ENCODE results near the gene XPC.

DNA sequence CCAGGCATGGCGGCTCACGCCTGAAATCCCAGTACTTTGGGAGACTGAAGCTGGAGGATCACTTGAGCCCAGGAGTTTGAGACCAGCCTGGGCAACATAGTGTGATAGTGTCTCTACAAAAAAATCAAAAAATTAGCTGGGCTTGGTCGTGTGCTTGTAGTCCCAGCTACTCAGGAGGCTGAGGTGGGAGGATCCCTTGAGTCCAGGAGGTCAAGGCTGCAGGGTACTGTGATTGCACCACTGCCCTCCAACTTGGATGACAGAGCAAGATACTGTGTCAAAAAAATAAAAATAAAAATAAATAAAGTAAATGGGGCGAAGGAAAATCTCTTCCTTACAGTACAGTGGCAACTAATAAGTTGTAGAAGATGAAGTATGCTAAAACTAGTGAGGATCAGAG is 29.8 kb upstream of the XPC start:
- TF ChIP-seq, protein P1, sequence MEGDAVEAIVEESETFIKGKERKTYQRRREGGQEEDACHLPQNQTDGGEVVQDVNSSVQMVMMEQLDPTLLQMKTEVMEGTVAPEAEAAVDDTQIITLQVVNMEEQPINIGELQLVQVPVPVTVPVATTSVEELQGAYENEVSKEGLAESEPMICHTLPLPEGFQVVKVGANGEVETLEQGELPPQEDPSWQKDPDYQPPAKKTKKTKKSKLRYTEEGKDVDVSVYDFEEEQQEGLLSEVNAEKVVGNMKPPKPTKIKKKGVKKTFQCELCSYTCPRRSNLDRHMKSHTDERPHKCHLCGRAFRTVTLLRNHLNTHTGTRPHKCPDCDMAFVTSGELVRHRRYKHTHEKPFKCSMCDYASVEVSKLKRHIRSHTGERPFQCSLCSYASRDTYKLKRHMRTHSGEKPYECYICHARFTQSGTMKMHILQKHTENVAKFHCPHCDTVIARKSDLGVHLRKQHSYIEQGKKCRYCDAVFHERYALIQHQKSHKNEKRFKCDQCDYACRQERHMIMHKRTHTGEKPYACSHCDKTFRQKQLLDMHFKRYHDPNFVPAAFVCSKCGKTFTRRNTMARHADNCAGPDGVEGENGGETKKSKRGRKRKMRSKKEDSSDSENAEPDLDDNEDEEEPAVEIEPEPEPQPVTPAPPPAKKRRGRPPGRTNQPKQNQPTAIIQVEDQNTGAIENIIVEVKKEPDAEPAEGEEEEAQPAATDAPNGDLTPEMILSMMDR (IDR thresholded peaks at IDR 0.05; ENCODE audit: poor library complexity): no peak
- TF ChIP-seq EZH2 (IDR thresholded peaks at IDR 0.05; ENCODE audit: borderline replicate concordance) (no peak), EZH2phosphoT487 (IDR thresholded peaks at IDR 0.05; ENCODE audit: low read depth, severe bottlenecking, unreplicated experiment) (no peak)

Measured in hepatocyte (in vitro differentiated cells).